H1 (cell line): ENCODE data around the gene EGR2. TPM values are rescaled to one million over a fixed set of nuclear protein-coding genes. Genes with fewer than 3 reads are reported as not detected.

Experiments
- CTCF ChIA-PET: fragments of 300-600 bp; sonication (Branson Sonifier 250); formaldehyde crosslinking; loops from one replicate; lab custom pipeline; 2021; ENCODE audit not compliant: partially characterized antibody; lab: Charles Lee
- POLR2A ChIA-PET: fragments of 300-600 bp; sonication (Branson Sonifier 250); formaldehyde crosslinking; loops from one replicate; lab custom pipeline; 2021; ENCODE audit warnings: inconsistent platforms; ENCODE audit not compliant: partially characterized antibody; lab: Charles Lee
- DNase-seq, 2 experiments: peaks; one replicate each; pipeline versions ENCODE4 v3.0.0 to v3.0.0-alpha.2; 2010 to 2022; ENCODE audit warnings: low spot score in 2 of 2, low read depth in 1 of 2, mixed read lengths in 1 of 2
- FAIRE-seq: peaks from 2 replicates; lab custom pipeline; 2011; peaks lifted over from hg19 to GRCh38; lab: Jason Lieb, UNC
- H2AFZ ChIP-seq: 2 replicates; pipeline ENCODE4 v1.8.1; 2012; ENCODE audit warnings: low read length, inconsistent platforms
- H2AK5ac ChIP-seq: 2 replicates; pipeline ENCODE4 v1.6.1; 2013; ENCODE audit warnings: low read depth, low read length
- H2BK120ac ChIP-seq: replicated peaks from 2 replicates; pipeline ENCODE3; 2013; ENCODE audit warnings: low read depth, low read length, inconsistent platforms
- H2BK12ac ChIP-seq: 2 replicates; pipeline ENCODE4 v1.6.1; 2013; ENCODE audit warnings: low read depth, low read length
- H2BK15ac ChIP-seq: 2 replicates; pipeline ENCODE4 v1.6.1; 2013; ENCODE audit warnings: low read length
- H2BK20ac ChIP-seq: 2 replicates; pipeline ENCODE4 v1.6.1; 2013; ENCODE audit warnings: low read length
- H2BK5ac ChIP-seq: 2 replicates; pipeline ENCODE4 v1.6.1; 2013; ENCODE audit warnings: low read depth, low read length
- H3K14ac ChIP-seq: 2 replicates; pipeline ENCODE4 v1.6.1; 2013; ENCODE audit warnings: inconsistent platforms; ENCODE audit not compliant: insufficient read length
- H3K18ac ChIP-seq: 2 replicates; pipeline ENCODE4 v1.6.1; 2013; ENCODE audit warnings: low read length; ENCODE audit errors: extremely low read depth
- H3K23ac ChIP-seq: 2 replicates; pipeline ENCODE4 v1.6.1; 2013; ENCODE audit warnings: inconsistent platforms; ENCODE audit not compliant: insufficient read length
- H3K23me2 ChIP-seq: 2 replicates; pipeline ENCODE4 v1.6.1; 2013; ENCODE audit warnings: low read depth, low read length
- H3K27ac ChIP-seq: 2 replicates; pipeline ENCODE4 v1.6.1; 2011; ENCODE audit warnings: low read depth, low read length, inconsistent platforms
- H3K27me3 ChIP-seq, 4 experiments: replicated peaks in 1 of 4; 1 replicate in 1 of 4; 2 replicates in 3 of 4; pipeline versions ENCODE4 v1.6.1 to v1.8.1; 2011 to 2013; ENCODE audit warnings: low read length in 3 of 4, mild to moderate bottlenecking in 3 of 4, inconsistent platforms in 2 of 4, mixed read lengths in 2 of 4, moderate library complexity in 1 of 4; ENCODE audit not compliant: control insufficient read depth in 3 of 4, insufficient read depth in 3 of 4; ENCODE audit errors: extremely low read depth in 1 of 4
- H3K36me3 ChIP-seq, 4 experiments: 2 replicates each; pipeline versions ENCODE4 v1.6.1 to v1.8.1; 2011 to 2013; ENCODE audit warnings: mild to moderate bottlenecking in 4 of 4, low read length in 3 of 4, moderate library complexity in 2 of 4, control low read depth in 1 of 4, inconsistent platforms in 1 of 4; ENCODE audit not compliant: insufficient read depth in 4 of 4, control insufficient read depth in 2 of 4
- H3K4ac ChIP-seq: replicated peaks from 2 replicates; pipeline ENCODE3; 2013; ENCODE audit warnings: low read length, low read depth, mixed read lengths, inconsistent platforms; ENCODE audit not compliant: insufficient read length
- H3K4me1 ChIP-seq, 4 experiments: replicated peaks in 1 of 4; 1 replicate in 1 of 4; 2 replicates in 3 of 4; pipeline versions ENCODE4 v1.6.1 to v1.8.1; 2011 to 2013; ENCODE audit warnings: low read length in 3 of 4, inconsistent platforms in 2 of 4, mixed read lengths in 1 of 4; ENCODE audit not compliant: insufficient read depth in 4 of 4, control insufficient read depth in 3 of 4
- H3K4me2 ChIP-seq, 2 experiments: 2 replicates each; pipeline versions ENCODE4 v1.6.1 to v1.8.1; 2011 to 2013; ENCODE audit warnings: low read depth in 2 of 2, low read length in 2 of 2, control low read depth in 1 of 2, inconsistent platforms in 1 of 2, mild to moderate bottlenecking in 1 of 2; ENCODE audit not compliant: insufficient read depth in 1 of 2
- H3K4me3 ChIP-seq, 4 experiments: fragments of 200-600, 300-600 bp in 1 of 4; sonication (generic), shearing (Covaris generic), sonication (Bioruptor Twin) in 1 of 4; 2 replicates each; pipeline versions ENCODE4 v1.5.1 to v1.8.1; 2011 to 2016; ENCODE audit warnings: low read length in 4 of 4, low read depth in 3 of 4, control low read depth in 2 of 4, inconsistent platforms in 2 of 4, mild to moderate bottlenecking in 2 of 4, mixed read lengths in 1 of 4, moderate library complexity in 1 of 4; ENCODE audit not compliant: insufficient read depth in 2 of 4; ENCODE audit errors: extremely low read depth in 1 of 4
- H3K56ac ChIP-seq: replicated peaks from 2 replicates; pipeline ENCODE3; 2013; ENCODE audit warnings: low read depth, mild to moderate bottlenecking, mixed read lengths, low read length, inconsistent platforms; ENCODE audit not compliant: insufficient read length
- H3K79me1 ChIP-seq: 2 replicates; pipeline ENCODE4 v1.6.1; 2013; ENCODE audit warnings: low read depth, low read length, control low read depth
- H3K79me2 ChIP-seq, 2 experiments: 2 replicates each; pipeline versions ENCODE4 v1.6.1 to v1.8.1; 2012 to 2013; ENCODE audit warnings: low read length in 2 of 2, mild to moderate bottlenecking in 2 of 2, inconsistent platforms in 1 of 2; ENCODE audit not compliant: insufficient read depth in 2 of 2, control insufficient read depth in 1 of 2
- H3K9ac ChIP-seq, 4 experiments: replicated peaks in 1 of 4; 1 replicate in 1 of 4; 2 replicates in 3 of 4; pipeline versions ENCODE4 v1.6.1 to v1.8.1; 2011 to 2013; ENCODE audit warnings: low read depth in 3 of 4, low read length in 3 of 4, control low read depth in 2 of 4, mild to moderate bottlenecking in 2 of 4, moderate library complexity in 2 of 4, inconsistent platforms in 1 of 4; ENCODE audit errors: extremely low read depth in 1 of 4
- H3K9me3 ChIP-seq, 2 experiments: 2 replicates each; pipeline versions ENCODE4 v1.6.1 to v1.8.1; 2012 to 2013; ENCODE audit warnings: mild to moderate bottlenecking in 2 of 2, moderate library complexity in 2 of 2, control low read depth in 1 of 2, inconsistent platforms in 1 of 2, low read depth in 1 of 2, low read length in 1 of 2, mixed read lengths in 1 of 2; ENCODE audit not compliant: insufficient read depth in 2 of 2
- H4K20me1 ChIP-seq, 2 experiments: replicated peaks in 1 of 2; 2 replicates each; pipeline versions ENCODE3 to v1.8.1; 2011 to 2013; ENCODE audit warnings: inconsistent platforms in 2 of 2, low read length in 2 of 2, mild to moderate bottlenecking in 1 of 2; ENCODE audit not compliant: insufficient read depth in 2 of 2, control insufficient read depth in 1 of 2
- H4K5ac ChIP-seq: 2 replicates; pipeline ENCODE4 v1.6.1; 2013; ENCODE audit warnings: low read length, low read depth, mixed read lengths, inconsistent platforms; ENCODE audit not compliant: insufficient read length
- H4K8ac ChIP-seq: 2 replicates; pipeline ENCODE4 v1.8.0; 2013; ENCODE audit warnings: mild to moderate bottlenecking, moderate library complexity, low read length, inconsistent platforms; ENCODE audit not compliant: insufficient read depth; ENCODE audit errors: extremely low read depth
- H4K91ac ChIP-seq: replicated peaks from 2 replicates; pipeline ENCODE3; 2013; ENCODE audit warnings: low read length, mixed read lengths, inconsistent platforms; ENCODE audit not compliant: insufficient read length
- CBX8 ChIP-seq: fragments of 300-800, 300-1000 bp; sonication (generic); IDR thresholded peaks from 2 replicates; pipeline ENCODE4 v1.7.1; 2016; ENCODE audit warnings: low read depth, low read length, borderline replicate concordance
- GTF2F1 ChIP-seq: IDR thresholded peaks from 2 replicates; pipeline ENCODE4 v1.6.1; 2012; ENCODE audit warnings: low read depth, low read length, improper control_type of control experiment, borderline replicate concordance
- RBBP5 ChIP-seq: IDR thresholded peaks from 2 replicates; pipeline ENCODE4 v1.7.1; 2012; ENCODE audit warnings: low read depth, mild to moderate bottlenecking, inconsistent platforms, low read length, moderate library complexity, borderline replicate concordance
- RNF2 ChIP-seq: fragments of 200-900, 300-1000 bp; sonication (generic); IDR thresholded peaks from 2 replicates; pipeline ENCODE4 v1.7.1; 2016; ENCODE audit warnings: borderline replicate concordance, low read depth, mild to moderate bottlenecking, antibody characterized with exemption, low read length; ENCODE audit not compliant: poor library complexity, severe bottlenecking; ENCODE audit errors: missing control alignments
- SIN3A ChIP-seq, 2 experiments: IDR thresholded peaks in 1 of 2; conservative IDR thresholded peaks in 1 of 2; 2 replicates each; pipeline ENCODE4 v1.6.1; 2011 to 2012; ENCODE audit warnings: low read length in 2 of 2, improper control_type of control experiment in 1 of 2, low read depth in 1 of 2, mild to moderate bottlenecking in 1 of 2
- SIX5 ChIP-seq: IDR thresholded peaks from 2 replicates; pipeline ENCODE4 v1.6.1; 2011; ENCODE audit warnings: mild to moderate bottlenecking, low read depth, low read length
- SUZ12 ChIP-seq: fragments of 200-600 bp; sonication (generic); IDR thresholded peaks from 2 replicates; pipeline ENCODE4 v1.6.1; 2012; ENCODE audit warnings: mild to moderate bottlenecking, inconsistent platforms, low read length, moderate library complexity, mixed read lengths
- WGBS, 2 experiments: shearing (Covaris generic) in 1 of 2; methylation state at CpG; one replicate each; pipeline versions ENCODE4 v1.1.6 to v1.1.7; 2013 to 2015; ENCODE audit warnings: low lambda C conversion rate in 2 of 2, mixed read lengths in 2 of 2, inconsistent platforms in 1 of 2, low coverage in 1 of 2, missing lambda C conversion rate in 1 of 2; ENCODE audit not compliant: insufficient replicate concordance in 2 of 2, insufficient coverage in 1 of 2, insufficient read length in 1 of 2; ENCODE audit errors: extremely low coverage in 1 of 2, missing lambda C conversion rate in 1 of 2; 5-methylcytosine and 5-hydroxymethylcytosine counted together
- polyA plus RNA-seq, 7 experiments: library from polyadenylated mRNA; depleted of rRNA in 3 of 7; stranded (reverse) in 5 of 7; unstranded in 2 of 7; fragments of >200 nt in 5 of 7; fragments of 200-250 nt in 2 of 7; gene quantifications; 1 replicate in 5 of 7; 2 replicates in 1 of 7; 4 replicates in 1 of 7; pipeline versions ENCODE4 v1.2.1 to v1.2.3, GENCODE V29; 2011 to 2013; ENCODE audit warnings: missing spikeins in 2 of 7, mixed read lengths in 2 of 7
- total RNA-seq: library from RNA; stranded (reverse); fragmentation: NEBNext Ultra II Directional; extraction: Animal tissue kit (Norgen Biotek cat#: 25700); gene quantifications from 2 replicates; pipeline ENCODE4 v1.2.1, GENCODE V29; 2021

The EGR2 gene
- total and polyA plus RNA-seq, 2 of the 8 experiments (the other 6 are each of a cell fraction or from before 2014, with no cell fraction given): 1.3 to 2.1 TPM

GRCh38 chr10:62790571-62790970 lies 25.6 kb downstream of the EGR2 start:
- Histone ChIP-seq H2AK5ac (no peak overlapping the region), H3K4ac (no peak overlapping the region), H2BK5ac (no peak overlapping the region), H4K91ac (no peak overlapping the region), H4K5ac (no peak overlapping the region), H3K4me2 (no peak overlapping the region), H3K4me3 (no peak overlapping the region), H3K27ac (no peak overlapping the region), H3K56ac (no peak overlapping the region), H3K36me3 (no peaks in the 10 kb centered on the region), H3K14ac (no peak overlapping the region), H3K23ac (no peak overlapping the region), H3K79me2 (no peaks in the 10 kb centered on the region), H3K79me1 (no peaks in the 10 kb centered on the region), H2BK15ac (no peak overlapping the region), H2BK20ac (no peak overlapping the region), H2BK120ac (no peak overlapping the region), H3K9me3 (no peaks in the 10 kb centered on the region), H4K8ac (no peak overlapping the region), H3K18ac (no peak overlapping the region), H3K27me3 (no peaks in the 10 kb centered on the region), H4K20me1 (no peaks in the 10 kb centered on the region), H3K23me2 (no peaks in the 10 kb centered on the region), H3K9ac (no peak overlapping the region), H3K4me1 (no peaks in the 10 kb centered on the region), H2AFZ (no peak overlapping the region), H2BK12ac (no peak overlapping the region)
- FAIRE-seq: no peak
- POLR2A ChIA-PET: no interaction called here
- no peak for DNase-seq
- WGBS, 2 experiments: 85% methylated on average over 2 of the region's 2 CpGs; no CpG with 5 or more reads in 1 of the 2 experiments
- CTCF ChIA-PET: interaction anchor here (1.0 to 2.1 kb wide), 3 partner anchors 10 to 29 kb away, joined by 3 to 6 read pairs (median 3); no protein-coding TSS in a partner anchor
- no peak for TF ChIP-seq GTF2F1
- TF ChIP-seq SIX5: no peak
- TF ChIP-seq SUZ12: no peak
- TF ChIP-seq RNF2: no peak
- TF ChIP-seq CBX8: no peak
- no peak for TF ChIP-seq SIN3A (conservative IDR thresholded peaks at IDR 0.05 in 1 of 2, IDR thresholded peaks at IDR 0.05 in 1 of 2; ENCODE audit: low read depth in 1 of 2, low read length in 2 of 2)
- TF ChIP-seq RBBP5: no peak
